Tibial nerve (tissue), 4 donors: ENCODE results near the gene ANAPC5. TPM values are rescaled to one million over a fixed set of nuclear protein-coding genes. Genes with fewer than 3 reads are reported as not detected.

Source experiments
- DNase-seq, 2 donors: peaks; one replicate each; pipeline ENCODE4 v3.0.0-alpha.2; 2019; ENCODE audit warnings: low spot score in 2 of 2
- H3K27ac ChIP-seq, 4 donors: fragments of 200-600 bp; sonication (generic) in 3 of 4; one replicate each; pipeline ENCODE4 v1.5.1; 2017 to 2019; ENCODE audit warnings: mild to moderate bottlenecking in 1 of 4
- H3K27me3 ChIP-seq, 2 donors: fragments of 200-600 bp; sonication (generic) in 1 of 2; one replicate each; pipeline versions ENCODE4 v1.5.1 to v1.6.0; 2017 to 2019
- H3K36me3 ChIP-seq, 3 donors: fragments of 200-600 bp; sonication (generic); one replicate each; pipeline ENCODE4 v1.5.1; 2018 to 2019
- H3K4me1 ChIP-seq, 4 donors: fragments of 200-600 bp; sonication (generic) in 3 of 4; one replicate each; pipeline ENCODE4 v1.5.1; 2017 to 2019
- H3K4me3 ChIP-seq, 4 donors: fragments of 200-600 bp; sonication (generic) in 3 of 4; one replicate each; pipeline ENCODE4 v1.5.1; 2017 to 2019; ENCODE audit warnings: mild to moderate bottlenecking in 1 of 4, moderate library complexity in 1 of 4
- H3K9me3 ChIP-seq, 4 donors: fragments of 200-600 bp; sonication (generic) in 3 of 4; one replicate each; pipeline ENCODE4 v1.5.1; 2017 to 2019
- EP300 ChIP-seq, 2 donors: sonication (generic); formaldehyde crosslinking; IDR thresholded peaks; one replicate each; pipeline ENCODE4 v1.6.1; 2017; ENCODE audit warnings: antibody characterized with exemption in 2 of 2, mild to moderate bottlenecking in 1 of 2
- POLR2A ChIP-seq, 2 donors: fragments of 450-650 bp; IDR thresholded peaks; one replicate each; pipeline ENCODE4 v1.6.1; 2017; ENCODE audit warnings: antibody characterized with exemption in 2 of 2, mild to moderate bottlenecking in 2 of 2, moderate library complexity in 2 of 2
- WGBS, 2 donors: methylation state at CpG; one replicate each; pipeline ENCODE4 v1.1.5; 2018; 5-methylcytosine and 5-hydroxymethylcytosine counted together
- total RNA-seq, 4 donors: library from RNA; depleted of rRNA; stranded (reverse); fragments of >200 nt; gene quantifications; one replicate each; pipeline ENCODE4 v1.1.0, GENCODE V29; 2016
- TF ChIP-seq, protein P1 (sequence below), 5 experiments: fragments of 200-600 bp in 3 of 5; fragments of 450-650 bp in 2 of 5; sonication (generic) in 3 of 5; IDR thresholded peaks; one replicate each; pipeline ENCODE4 v1.5.1; 2016 to 2019; ENCODE audit warnings: antibody characterized with exemption in 5 of 5, mild to moderate bottlenecking in 3 of 5, moderate library complexity in 2 of 5

The ANAPC5 gene, protein sequence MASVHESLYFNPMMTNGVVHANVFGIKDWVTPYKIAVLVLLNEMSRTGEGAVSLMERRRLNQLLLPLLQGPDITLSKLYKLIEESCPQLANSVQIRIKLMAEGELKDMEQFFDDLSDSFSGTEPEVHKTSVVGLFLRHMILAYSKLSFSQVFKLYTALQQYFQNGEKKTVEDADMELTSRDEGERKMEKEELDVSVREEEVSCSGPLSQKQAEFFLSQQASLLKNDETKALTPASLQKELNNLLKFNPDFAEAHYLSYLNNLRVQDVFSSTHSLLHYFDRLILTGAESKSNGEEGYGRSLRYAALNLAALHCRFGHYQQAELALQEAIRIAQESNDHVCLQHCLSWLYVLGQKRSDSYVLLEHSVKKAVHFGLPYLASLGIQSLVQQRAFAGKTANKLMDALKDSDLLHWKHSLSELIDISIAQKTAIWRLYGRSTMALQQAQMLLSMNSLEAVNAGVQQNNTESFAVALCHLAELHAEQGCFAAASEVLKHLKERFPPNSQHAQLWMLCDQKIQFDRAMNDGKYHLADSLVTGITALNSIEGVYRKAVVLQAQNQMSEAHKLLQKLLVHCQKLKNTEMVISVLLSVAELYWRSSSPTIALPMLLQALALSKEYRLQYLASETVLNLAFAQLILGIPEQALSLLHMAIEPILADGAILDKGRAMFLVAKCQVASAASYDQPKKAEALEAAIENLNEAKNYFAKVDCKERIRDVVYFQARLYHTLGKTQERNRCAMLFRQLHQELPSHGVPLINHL
- total RNA-seq: 100 to 1,000 TPM; 103 to 170 (median 139) TPM

DNA sequence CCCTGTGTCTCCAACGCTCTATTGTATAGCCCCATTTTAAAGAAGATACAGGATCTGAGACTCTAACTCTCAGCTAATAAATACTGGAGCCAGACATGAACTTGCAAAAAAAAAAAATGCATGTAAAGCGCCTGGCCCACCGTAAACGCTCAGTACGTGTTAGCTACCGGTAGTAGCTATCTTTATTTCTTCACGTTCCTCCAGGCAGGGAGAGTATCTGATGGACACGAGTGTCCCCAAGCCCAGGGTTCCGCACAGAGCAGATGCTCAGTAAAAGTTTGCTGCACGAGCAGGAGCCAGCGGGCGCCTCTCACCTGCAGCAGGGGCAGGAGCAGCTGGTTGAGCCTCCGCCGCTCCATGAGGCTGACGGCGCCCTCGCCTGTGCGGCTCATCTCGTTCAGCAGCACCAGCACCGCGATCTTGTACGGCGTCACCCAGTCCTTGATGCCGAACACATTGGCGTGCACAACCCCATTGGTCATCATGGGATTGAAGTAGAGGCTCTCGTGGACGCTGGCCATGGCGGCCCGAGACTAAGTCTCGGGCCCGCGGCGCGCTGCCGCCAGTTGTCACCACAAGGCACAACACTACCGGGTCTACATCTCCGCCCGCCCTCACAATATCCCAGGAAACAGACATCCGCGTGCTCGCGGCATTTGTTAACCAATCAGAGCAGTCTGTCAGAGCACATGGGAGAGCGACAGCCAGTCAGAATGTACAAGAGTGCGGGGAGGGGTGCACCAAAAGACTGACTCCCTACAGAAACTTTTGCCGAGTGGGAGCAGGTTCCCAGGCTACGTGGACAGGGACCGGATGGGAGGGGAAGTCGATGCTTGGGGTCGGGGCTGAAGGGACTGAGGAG is at the start of gene ANAPC5:
Gene ANAPC5 (minus strand): TSS at position 592 of the 862 bp plus-strand sequence. CDS start 71 bp downstream, at position 521.
- peaks cover 0 to 35% (median 4%) of the 10 kb centered on the region in 4 donors for H3K4me1 ChIP-seq
- no peaks in the 10 kb centered on the region for H3K27me3 ChIP-seq
- no peaks in the 10 kb centered on the region for H3K36me3 ChIP-seq
- 0 to 1% methylated on average over 47 to 49 of the region's 49 CpGs for WGBS, 2 donors
- TF ChIP-seq, protein P1, sequence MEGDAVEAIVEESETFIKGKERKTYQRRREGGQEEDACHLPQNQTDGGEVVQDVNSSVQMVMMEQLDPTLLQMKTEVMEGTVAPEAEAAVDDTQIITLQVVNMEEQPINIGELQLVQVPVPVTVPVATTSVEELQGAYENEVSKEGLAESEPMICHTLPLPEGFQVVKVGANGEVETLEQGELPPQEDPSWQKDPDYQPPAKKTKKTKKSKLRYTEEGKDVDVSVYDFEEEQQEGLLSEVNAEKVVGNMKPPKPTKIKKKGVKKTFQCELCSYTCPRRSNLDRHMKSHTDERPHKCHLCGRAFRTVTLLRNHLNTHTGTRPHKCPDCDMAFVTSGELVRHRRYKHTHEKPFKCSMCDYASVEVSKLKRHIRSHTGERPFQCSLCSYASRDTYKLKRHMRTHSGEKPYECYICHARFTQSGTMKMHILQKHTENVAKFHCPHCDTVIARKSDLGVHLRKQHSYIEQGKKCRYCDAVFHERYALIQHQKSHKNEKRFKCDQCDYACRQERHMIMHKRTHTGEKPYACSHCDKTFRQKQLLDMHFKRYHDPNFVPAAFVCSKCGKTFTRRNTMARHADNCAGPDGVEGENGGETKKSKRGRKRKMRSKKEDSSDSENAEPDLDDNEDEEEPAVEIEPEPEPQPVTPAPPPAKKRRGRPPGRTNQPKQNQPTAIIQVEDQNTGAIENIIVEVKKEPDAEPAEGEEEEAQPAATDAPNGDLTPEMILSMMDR (IDR thresholded peaks at IDR 0.05): peak in 2 of 5 experiments; percentile 26 to 63
- TF ChIP-seq POLR2A (IDR thresholded peaks at IDR 0.05) (peak; percentile 70 to 73), EP300 (IDR thresholded peaks at IDR 0.05) (peak; percentile 48 to 89)
- peak within 1 kb of the TSS; percentile 54 to 88 (median 81) for H3K27ac ChIP-seq
- no peaks in the 10 kb centered on the region for H3K9me3 ChIP-seq
- peak within 1 kb of the TSS; percentile 79 to 88 (median 86) for H3K4me3 ChIP-seq
- peak; percentile 90 to 96 for DNase-seq

DNA sequence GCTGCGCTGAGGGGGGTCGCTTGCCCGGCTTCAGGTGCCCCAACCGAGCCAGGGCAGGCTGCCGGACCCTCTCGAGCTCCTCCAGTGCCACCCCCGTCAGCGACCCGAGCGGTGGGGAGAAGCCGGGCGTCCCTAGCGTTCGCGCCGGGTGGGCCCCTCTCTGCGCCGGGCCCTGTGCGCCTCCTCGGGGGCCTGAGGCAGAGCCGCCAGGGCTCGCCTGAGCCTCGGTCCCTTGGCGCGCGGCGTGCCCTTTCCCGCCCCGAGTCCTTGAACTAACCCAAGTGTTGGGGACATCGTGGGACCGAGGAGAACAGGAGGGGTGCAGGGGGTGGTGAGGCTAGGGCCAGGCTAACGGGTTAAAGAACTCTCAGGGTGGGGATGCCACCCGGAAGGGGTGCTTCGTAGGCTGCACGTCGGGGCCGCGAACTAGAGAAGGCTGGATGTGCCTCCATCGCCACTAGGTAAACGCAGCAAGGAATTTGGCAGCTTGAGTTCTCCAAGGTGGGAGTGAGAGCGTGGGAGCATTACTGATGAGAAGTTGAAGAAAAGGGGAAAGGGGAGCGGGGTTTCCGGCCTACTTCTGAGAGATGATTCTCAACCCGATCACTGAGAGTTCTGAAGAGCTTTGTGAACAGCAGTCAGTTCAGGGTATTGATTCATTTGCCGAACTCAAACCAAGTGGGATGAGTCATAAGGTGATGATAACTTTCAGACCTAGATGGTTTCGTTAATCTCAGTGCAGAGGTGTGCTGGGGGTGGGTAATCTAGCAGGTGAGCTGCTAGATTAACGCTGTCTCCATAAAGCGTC is 48.3 kb upstream of the ANAPC5 start:
- TF ChIP-seq, protein P1 (IDR thresholded peaks at IDR 0.05): no peak
- TF ChIP-seq EP300 (IDR thresholded peaks at IDR 0.05): no peak
- TF ChIP-seq POLR2A (IDR thresholded peaks at IDR 0.05): no peak
- H3K27ac ChIP-seq: peak overlapping the region; percentile 68 to 96 (median 92)
- no peaks in the 10 kb centered on the region for H3K27me3 ChIP-seq
- H3K4me3 ChIP-seq: peak overlapping the region; percentile 71 to 95 (median 92)
- peaks cover 0 to 37% (median 9%) of the 10 kb centered on the region in 4 donors for H3K4me1 ChIP-seq
- peaks cover 0 to 15% (median 0%) of the 10 kb centered on the region in 3 donors for H3K36me3 ChIP-seq
- H3K9me3 ChIP-seq: no peaks in the 10 kb centered on the region
- peak in 1 of 2 donors; percentile 13 for DNase-seq
- 3% methylated on average over 19 to 28 of the region's 48 CpGs for WGBS, 2 donors

DNA sequence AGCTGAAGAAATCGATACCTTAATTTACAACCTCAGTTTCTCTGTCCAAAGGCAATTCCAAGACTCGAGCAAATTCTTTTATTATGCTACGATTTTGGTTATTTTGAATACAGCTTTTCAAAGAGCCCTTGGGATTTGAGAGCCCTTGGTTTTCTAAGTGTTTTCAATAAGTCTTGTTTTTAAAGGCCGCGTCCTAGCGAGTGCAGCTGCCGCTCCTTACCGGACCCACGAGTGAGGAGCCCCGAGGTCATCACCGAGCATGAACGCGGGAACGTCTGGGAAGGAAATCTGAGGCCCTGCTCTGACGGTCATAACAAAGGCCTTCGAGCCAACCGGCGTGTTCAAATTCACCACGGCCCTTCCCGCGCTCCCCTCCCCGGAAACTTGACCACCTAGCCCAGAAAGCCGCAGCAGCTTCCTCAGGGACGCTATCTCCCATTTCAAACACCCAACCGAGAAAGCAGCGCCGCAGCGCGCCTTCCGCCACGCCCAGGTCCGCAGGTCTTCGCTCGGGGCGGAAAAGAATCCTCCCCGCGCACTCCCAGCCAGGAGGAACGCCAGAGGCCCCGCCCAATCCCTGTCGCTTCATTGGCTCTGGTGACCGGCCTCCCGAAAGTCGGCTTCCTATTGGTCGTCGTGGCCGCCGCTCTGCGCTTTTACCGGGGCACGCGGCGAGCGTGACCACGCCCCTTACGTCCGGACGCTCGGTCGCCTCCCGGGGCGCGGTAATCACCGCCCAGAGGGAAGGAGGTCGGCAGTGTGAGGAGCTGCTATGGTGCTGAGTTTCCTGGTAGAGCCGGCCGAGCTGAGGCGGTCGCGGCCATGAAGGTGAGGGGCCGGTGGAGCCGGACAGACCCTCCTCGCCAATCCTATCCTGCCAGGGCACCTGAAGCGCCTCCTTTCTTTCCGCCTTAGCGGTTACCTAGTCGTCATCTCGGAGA is 47.5 kb upstream of the ANAPC5 start, which contains the start of gene RNF34:
Gene RNF34 (plus strand): TSS at position 728 of the 941 bp plus-strand sequence. CDS start 95 bp downstream, at position 823.
- Histone ChIP-seq H3K27me3 (no peaks in the 10 kb centered on the region), H3K4me3 (peak within 1 kb of the TSS; percentile 71 to 95 (median 92)), H3K4me1 (peaks cover 0 to 37% (median 9%) of the 10 kb centered on the region in 4 donors), H3K9me3 (no peaks in the 10 kb centered on the region), H3K36me3 (peaks cover 0 to 6% (median 0%) of the 10 kb centered on the region in 3 donors), H3K27ac (peak within 1 kb of the TSS; percentile 68 to 96 (median 92))
- TF ChIP-seq POLR2A (IDR thresholded peaks at IDR 0.05): peak; percentile 78 to 96
- TF ChIP-seq EP300 (IDR thresholded peaks at IDR 0.05): peak; percentile 78 to 98
- TF ChIP-seq, protein P1 (IDR thresholded peaks at IDR 0.05): peak in 2 of 5 experiments; percentile 11 to 38
- 1% methylated on average over 31 to 47 of the region's 77 CpGs for WGBS, 2 donors
- peak; percentile 96 to 97 for DNase-seq
